CD4-positive, alpha-beta T cell treated with Interleukin-17A for 1 hour (primary cell): ENCODE data around the gene MMP11.

ENCODE experiments used
- DNase-seq: peaks from one replicate; pipeline ENCODE4 v3.0.0-alpha.2; 2020

Gene MMP11

DNA sequence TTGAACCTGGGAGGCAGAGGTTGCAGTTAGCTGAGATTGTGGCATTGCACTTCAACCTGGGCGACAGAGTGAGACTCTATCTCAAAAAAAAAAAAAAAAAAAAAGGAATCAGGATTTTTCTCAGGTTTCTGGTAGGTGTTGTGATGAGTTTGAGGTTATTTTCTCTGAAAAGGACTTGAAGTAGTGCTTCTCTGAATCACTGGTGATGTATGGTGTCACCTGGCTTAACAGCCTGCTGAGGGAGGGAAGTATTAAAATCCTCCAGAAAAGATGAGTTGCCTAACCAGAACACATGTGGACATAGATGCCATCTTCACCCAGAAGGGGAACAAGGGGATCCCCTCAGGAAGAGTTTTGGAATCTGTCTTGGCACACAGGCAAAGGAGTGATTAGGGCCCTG lies 34.2 kb downstream of the MMP11 start:
- no peak for DNase-seq

GRCh38 chr22:23812378-23812777 lies 39.7 kb downstream of the MMP11 start:
- no peak for DNase-seq

GRCh38 chr22:23815541-23816155 lies 43.0 kb downstream of the MMP11 start:
- DNase-seq: no peak

DNA sequence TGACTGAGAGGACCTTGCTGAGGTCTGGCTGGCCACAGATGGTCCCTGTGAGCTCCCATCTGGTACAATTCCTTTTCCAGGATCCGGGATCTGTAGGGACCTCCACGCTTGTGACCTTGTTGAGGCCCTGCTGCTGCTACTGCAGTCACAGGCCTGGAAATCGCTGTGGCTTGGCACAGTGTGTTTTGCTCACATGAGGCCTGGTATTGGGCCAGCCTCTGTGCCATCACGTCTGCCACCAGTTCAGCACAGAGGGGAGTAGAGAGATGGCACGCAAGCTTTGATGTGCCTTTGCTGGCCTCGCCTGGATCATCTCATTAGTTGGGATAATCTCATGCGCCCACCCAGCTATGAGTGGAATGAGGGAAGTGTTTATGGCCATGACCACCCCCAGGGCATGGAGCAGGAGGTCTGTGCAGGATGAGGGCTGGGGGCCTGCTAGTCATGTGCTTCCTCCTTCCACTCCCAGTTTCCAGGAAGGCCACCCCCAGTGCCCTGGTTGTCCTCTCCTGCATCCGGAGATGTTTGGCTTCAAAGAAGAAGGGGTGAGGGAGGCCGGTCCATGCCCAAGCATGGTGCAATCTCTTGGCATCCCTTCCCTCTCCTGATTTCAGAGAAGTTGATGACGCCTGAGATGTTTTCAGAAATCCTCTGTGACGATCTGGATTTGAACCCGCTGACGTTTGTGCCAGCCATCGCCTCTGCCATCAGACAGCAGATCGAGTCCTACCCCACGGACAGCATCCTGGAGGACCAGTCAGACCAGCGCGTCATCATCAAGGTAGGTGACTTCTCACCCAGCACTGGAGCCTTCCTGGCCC lies 43.7 kb downstream of the MMP11 start:
- DNase-seq: no peak

GRCh38 chr22:23817146-23817545 lies 44.5 kb downstream of the MMP11 start:
- DNase-seq: no peak

GRCh38 chr22:23818541-23818940 lies 45.9 kb downstream of the MMP11 start:
- no peak for DNase-seq

GRCh38 chr22:23820748-23821211 lies 48.1 kb downstream of the MMP11 start:
- no peak for DNase-seq

DNA sequence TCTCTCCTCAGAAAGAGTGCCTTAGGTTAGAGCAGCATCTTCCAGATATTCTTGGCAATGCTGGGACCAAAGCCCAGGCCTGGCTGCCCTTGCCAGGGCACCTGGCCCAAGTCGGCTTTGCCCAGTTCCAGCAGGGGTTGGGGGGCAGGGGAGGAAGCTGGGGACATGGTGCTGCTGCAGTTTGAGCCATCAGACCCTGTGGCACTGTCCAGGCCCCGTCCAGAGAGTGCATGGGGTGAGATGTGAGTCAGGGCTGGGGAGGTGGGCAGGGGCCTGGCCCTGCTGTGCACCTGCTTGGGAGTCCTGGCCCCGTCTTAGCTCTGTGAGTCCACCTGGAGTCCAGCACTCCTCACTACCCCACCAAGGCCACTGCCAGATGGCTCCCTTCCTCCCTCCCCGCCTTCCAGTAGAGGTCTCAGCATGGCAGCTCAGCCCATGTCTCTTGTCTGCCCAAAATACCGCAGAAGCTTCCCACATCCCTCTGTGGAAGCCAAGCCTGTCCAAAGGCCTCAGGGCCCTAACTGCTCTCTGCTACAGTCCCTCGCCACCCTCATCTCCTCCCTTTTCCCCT lies 49.5 kb downstream of the MMP11 start:
- no peak for DNase-seq

GRCh38 chr22:23823331-23823791 lies 50.7 kb downstream of the MMP11 start:
- no peak for DNase-seq

DNA sequence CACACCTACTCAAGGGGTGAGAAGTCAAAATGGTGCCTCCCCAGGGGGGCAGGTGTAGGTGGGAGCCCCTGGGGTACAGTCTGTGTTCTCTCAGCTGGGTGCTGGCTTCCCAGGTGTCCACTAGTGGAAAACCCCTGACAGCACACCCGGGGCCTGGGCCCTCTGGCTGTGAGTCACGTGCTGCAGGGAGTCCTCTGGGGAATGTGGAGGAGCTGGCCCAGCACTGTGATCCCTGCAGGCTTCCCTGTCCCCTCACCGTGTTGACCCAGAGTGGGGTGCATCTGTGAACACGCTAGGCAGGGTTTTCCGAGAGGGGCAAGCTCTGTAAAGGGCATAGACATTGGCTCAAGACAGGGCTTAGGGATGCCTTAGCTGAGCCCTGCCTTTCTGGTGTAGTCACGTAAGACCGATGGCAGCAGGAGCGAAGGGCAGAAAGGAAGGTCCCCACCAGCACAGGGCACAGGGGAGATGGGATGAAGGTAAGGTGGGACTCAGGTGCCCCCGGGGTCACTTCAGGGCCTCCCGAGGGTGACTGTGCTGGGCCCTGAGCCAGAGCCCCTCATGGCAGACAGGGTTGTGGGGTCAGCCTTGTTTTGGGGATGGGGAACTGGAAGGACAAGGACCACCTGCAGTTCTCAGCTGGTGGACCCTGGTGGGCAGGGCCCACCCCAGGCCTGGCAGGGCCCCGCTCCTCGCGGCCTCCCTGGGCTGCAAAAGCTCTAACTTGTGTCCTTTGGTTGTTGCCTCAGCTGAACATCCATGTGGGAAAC lies 52.0 kb downstream of the MMP11 start:
- DNase-seq: no peak

- DNase-seq: no peak
These were observed 52.7 kb downstream of the MMP11 start for GRCh38 chr22:23825246-23825905.

- DNase-seq: no peak
These were observed 54.1 kb downstream of the MMP11 start for GRCh38 chr22:23826510-23827350.

- DNase-seq: no peak
These were observed 54.8 kb downstream of the MMP11 start for GRCh38 chr22:23827351-23827995.

DNA sequence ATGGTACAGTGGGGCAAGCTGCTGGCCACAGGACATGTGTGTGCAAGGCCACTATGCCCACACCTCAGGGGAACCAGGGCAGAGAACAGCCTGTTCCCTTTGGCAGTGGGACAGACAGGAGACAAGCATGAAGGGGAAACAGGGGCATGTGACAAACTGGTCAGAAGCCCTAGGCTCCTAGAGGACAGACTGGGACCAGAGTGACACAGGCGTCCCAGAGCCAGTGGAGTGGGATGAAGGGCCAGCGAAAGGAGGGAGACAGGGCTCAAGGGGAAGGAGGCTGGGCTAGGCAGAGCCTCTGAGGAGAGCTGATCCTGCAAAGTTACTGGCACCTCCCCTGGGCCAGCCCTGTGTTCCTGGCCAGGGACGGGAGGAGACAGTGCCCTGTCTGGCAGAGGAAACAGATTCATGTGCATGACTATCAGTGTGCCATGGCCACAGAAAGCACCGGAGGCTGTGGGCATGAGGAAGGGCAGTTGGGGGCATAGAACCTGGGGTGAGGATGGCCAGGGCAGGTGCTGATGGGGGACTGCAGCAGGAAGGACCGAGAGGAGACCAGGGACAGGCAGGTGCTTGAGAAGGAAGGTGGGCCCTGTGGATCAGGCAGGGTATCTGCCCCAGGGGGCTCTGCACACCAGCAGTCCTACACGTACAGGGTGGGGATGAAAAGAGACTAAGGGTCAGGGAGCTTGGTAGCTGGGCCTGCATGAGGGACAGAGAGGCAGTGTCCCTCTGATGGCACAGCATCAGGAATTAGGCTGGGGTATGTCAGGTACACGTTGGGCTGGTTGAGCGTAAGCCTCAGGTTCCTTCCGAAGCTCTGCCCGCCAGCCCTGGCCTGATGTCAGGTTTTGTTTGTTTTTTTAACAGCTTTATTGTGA lies 56.4 kb downstream of the MMP11 start:
- DNase-seq: no peak

DNA sequence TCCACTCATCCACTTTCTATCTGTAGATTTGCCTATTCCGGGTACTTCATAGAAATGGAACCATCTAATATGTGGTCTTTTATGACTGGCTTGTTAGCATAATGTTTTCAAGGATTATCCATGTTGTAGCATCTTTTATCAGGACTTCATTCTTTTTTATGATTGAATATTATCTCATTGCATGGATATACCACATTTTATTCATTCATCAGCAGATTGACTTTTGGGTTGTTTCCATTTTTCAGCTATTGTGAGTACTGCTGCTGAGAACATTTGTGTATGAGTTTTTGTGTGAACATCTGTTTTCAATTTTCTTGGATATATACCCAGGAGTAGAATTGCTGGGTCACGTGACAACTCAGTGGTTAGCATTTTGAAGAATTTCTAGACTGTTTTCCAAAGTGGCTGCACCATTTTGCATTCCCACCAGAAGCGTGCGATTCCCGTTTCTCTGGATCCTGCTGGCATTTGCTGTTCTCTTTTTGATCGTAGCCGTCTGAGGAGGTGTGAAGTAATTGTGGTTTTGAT lies 57.3 kb downstream of the MMP11 start:
- no peak for DNase-seq

- no peak for DNase-seq
These were observed 58.6 kb downstream of the MMP11 start for GRCh38 chr22:23831261-23831660.

- no peak for DNase-seq
These were observed 59.1 kb downstream of the MMP11 start for GRCh38 chr22:23831781-23832180.

DNA sequence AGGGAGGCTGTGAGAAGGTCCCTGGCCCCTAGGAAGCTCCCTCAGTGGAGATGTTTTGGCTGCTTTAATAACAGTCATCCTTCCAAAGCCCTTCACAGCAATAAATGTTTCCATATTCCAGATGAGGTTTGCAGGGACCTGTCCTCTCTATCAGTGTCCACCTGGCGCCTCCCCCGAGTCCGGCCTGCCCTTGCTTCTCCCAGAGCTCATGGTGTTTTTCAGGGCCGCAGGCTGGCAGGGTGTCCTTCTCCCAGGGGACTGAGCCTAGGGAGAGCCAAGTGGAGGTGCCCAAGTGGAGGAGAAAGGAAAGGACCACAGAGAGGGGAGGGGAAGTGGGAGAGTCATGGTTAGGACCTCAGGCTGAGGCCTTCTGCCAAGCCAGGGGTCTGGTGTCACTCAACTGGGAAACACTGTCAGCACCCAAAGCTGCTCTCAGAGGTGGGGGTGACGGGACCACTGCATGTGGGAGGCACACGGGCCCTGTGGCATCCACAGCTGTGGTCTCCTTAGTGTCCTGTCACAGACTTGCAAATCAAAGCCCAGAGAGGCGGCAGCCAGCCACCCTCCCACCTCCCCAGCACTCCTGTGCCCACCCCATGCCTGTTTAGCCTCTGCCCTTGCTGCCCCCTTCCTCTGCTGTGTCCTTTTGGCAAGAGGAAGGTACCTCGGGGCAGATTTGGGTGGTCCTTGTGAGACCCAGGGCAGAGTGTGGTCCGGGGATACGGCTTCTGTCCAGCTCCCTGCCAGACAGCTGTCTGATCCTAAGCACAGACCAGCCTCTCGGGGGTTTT lies 59.8 kb downstream of the MMP11 start:
- no peak for DNase-seq
